GM12873 (cell line): ENCODE measurements around the gene ENTPD1.

Experiments
- CTCF ChIP-seq: IDR thresholded peaks from 2 replicates; pipeline ENCODE4 v1.5.1; 2012; ENCODE audit warnings: low read depth, mild to moderate bottlenecking, moderate library complexity, low read length, control low read depth; ENCODE audit not compliant: insufficient read depth; ENCODE audit errors: missing control alignments

Gene ENTPD1

GRCh38 chr10:95819620-95820329 is 63.8 kb downstream of the ENTPD1 start:
- TF ChIP-seq CTCF, result no peak

GRCh38 chr10:95820363-95820762 is 64.4 kb downstream of the ENTPD1 start:
- TF ChIP-seq CTCF, result no peak

- no peak for TF ChIP-seq CTCF
Observed at GRCh38 chr10:95821720-95822119, 65.8 kb downstream of the ENTPD1 start.

GRCh38 chr10:95830044-95830443 is 74.1 kb downstream of the ENTPD1 start:
- TF ChIP-seq CTCF, result no peak

- TF ChIP-seq CTCF, result no peak
Observed at GRCh38 chr10:95831076-95831475, 75.1 kb downstream of the ENTPD1 start.

- no peak for TF ChIP-seq CTCF
Observed at GRCh38 chr10:95831515-95831914, 75.6 kb downstream of the ENTPD1 start.

GRCh38 chr10:95832216-95833041 is 76.5 kb downstream of the ENTPD1 start:
- TF ChIP-seq CTCF, result no peak
